Endodermal cell (in vitro differentiated cells): ENCODE measurements around the gene LARP1B. TPM values are rescaled to one million over a fixed set of nuclear protein-coding genes. Genes with fewer than 3 reads are reported as not detected.
"Not testable (repeated sequence)": the region's sequence is repeated elsewhere in the genome, so short reads cannot be mapped to it uniquely, and the experiment has no call there.

ENCODE experiments used
- DNase-seq: peaks from one replicate; pipeline ENCODE4 v3.0.0-alpha.2; 2017
- H3K27ac ChIP-seq: 2 replicates; pipeline ENCODE4 v1.5.1; 2013; ENCODE audit warnings: mild to moderate bottlenecking, low read depth, low read length, moderate library complexity
- H3K27me3 ChIP-seq: 2 replicates; pipeline ENCODE4 v1.6.1; 2013; ENCODE audit warnings: mild to moderate bottlenecking, low read length, moderate library complexity; ENCODE audit not compliant: insufficient read depth, control insufficient read depth, poor library complexity, severe bottlenecking
- H3K36me3 ChIP-seq: 2 replicates; pipeline ENCODE4 v1.7.0; 2013; ENCODE audit warnings: mild to moderate bottlenecking, low read length, moderate library complexity; ENCODE audit not compliant: control insufficient read depth, insufficient read depth
- H3K4me1 ChIP-seq: one replicate; pipeline ENCODE4 v1.7.0; 2013; ENCODE audit warnings: low read length; ENCODE audit not compliant: control insufficient read depth, insufficient read depth
- H3K4me3 ChIP-seq: 2 replicates; pipeline ENCODE4 v1.5.1; 2013; ENCODE audit warnings: mild to moderate bottlenecking, low read length, moderate library complexity
- H3K9ac ChIP-seq: 2 replicates; pipeline ENCODE4 v1.6.1; 2013; ENCODE audit warnings: mild to moderate bottlenecking, low read length, moderate library complexity; ENCODE audit not compliant: poor library complexity, severe bottlenecking; ENCODE audit errors: extremely low read depth
- H3K9me3 ChIP-seq: 2 replicates; pipeline ENCODE4 v1.6.1; 2013; ENCODE audit warnings: mild to moderate bottlenecking, low read length, moderate library complexity; ENCODE audit not compliant: control insufficient read depth
- H3K27ac Mint-ChIP-seq: 2 replicates; pipeline ENCODE4 v1.8.0; 2020; ENCODE audit warnings: mixed read lengths
- H3K27me3 Mint-ChIP-seq: 2 replicates; pipeline ENCODE4 v1.8.0; 2021; ENCODE audit warnings: mild to moderate bottlenecking, mixed read lengths; ENCODE audit not compliant: insufficient read depth
- H3K36me3 Mint-ChIP-seq: 2 replicates; pipeline ENCODE4 v1.8.0; 2020; ENCODE audit warnings: low read depth, mixed read lengths
- H3K4me1 Mint-ChIP-seq: 2 replicates; pipeline ENCODE4 v1.8.0; 2020; ENCODE audit warnings: mixed read lengths
- H3K4me3 Mint-ChIP-seq: 2 replicates; pipeline ENCODE4 v1.8.0; 2020; ENCODE audit warnings: mild to moderate bottlenecking, moderate library complexity, mixed read lengths
- H3K9me3 Mint-ChIP-seq: 2 replicates; pipeline ENCODE4 v1.8.0; 2020; ENCODE audit warnings: mild to moderate bottlenecking, mixed read lengths
- WGBS, 2 experiments: methylation state at CpG; one replicate each; pipeline versions ENCODE4 v1.1.5 to v1.1.7; 2013; ENCODE audit warnings: missing lambda C conversion rate in 2 of 2, mixed read lengths in 1 of 2; ENCODE audit not compliant: insufficient coverage in 1 of 2, insufficient read length in 1 of 2; 5-methylcytosine and 5-hydroxymethylcytosine counted together
- total RNA-seq, 2 donors: library from RNA; stranded (reverse); fragmentation: NEBNext Ultra II Directional in 1 of 2; extraction: Animal tissue kit (Norgen Biotek cat#: 25700) in 1 of 2; gene quantifications; 2 replicates in 1 of 2; 3 replicates in 1 of 2; pipeline ENCODE4 v1.2.1, GENCODE V29; 2021
- TF ChIP-seq, protein P1 (sequence below): fragments of 200-600 bp; sonication (generic); conservative IDR thresholded peaks from 2 replicates; pipeline ENCODE4 v1.5.0; 2021; ENCODE audit warnings: antibody characterized with exemption, mild to moderate bottlenecking

The LARP1B gene
- total RNA-seq, 2 donors from 2014 or later = 27.0 to 32.6 TPM

- DNase-seq = peak; percentile 82
- TF ChIP-seq, protein P1, sequence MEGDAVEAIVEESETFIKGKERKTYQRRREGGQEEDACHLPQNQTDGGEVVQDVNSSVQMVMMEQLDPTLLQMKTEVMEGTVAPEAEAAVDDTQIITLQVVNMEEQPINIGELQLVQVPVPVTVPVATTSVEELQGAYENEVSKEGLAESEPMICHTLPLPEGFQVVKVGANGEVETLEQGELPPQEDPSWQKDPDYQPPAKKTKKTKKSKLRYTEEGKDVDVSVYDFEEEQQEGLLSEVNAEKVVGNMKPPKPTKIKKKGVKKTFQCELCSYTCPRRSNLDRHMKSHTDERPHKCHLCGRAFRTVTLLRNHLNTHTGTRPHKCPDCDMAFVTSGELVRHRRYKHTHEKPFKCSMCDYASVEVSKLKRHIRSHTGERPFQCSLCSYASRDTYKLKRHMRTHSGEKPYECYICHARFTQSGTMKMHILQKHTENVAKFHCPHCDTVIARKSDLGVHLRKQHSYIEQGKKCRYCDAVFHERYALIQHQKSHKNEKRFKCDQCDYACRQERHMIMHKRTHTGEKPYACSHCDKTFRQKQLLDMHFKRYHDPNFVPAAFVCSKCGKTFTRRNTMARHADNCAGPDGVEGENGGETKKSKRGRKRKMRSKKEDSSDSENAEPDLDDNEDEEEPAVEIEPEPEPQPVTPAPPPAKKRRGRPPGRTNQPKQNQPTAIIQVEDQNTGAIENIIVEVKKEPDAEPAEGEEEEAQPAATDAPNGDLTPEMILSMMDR = peak; percentile 73
- no peaks in the 10 kb centered on the region for H3K27me3 Mint-ChIP-seq
Observed at GRCh38 chr4:128068918-128069317, 7.8 kb downstream of the LARP1B start.

DNA sequence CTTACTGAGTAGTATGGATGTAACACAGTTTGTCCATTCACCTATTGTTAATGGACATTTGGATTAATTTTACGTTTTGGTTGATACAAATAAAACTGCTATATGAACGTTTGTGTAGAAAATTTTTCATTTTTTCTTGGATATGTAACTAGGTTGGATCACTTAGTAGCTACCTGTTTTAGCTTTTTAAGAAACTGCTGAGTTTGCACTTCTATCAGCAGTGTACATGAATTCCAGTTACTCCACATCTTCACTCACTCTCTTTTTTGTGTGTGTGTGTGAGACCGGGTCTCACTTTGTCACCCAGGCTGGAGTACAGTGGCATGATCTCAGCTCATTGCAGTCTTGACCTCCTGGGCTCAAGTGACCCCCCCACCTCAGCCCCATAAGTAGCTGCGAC, 15.4 kb downstream of the LARP1B start:
- H3K27ac Mint-ChIP-seq = no peak overlapping the region
- no peaks in the 10 kb centered on the region for H3K4me1 Mint-ChIP-seq
- Histone ChIP-seq H3K27me3 (no peaks in the 10 kb centered on the region), H3K36me3 (peaks cover 65% of the 10 kb centered on the region), H3K4me1 (no peaks in the 10 kb centered on the region), H3K4me3 (no peak overlapping the region), H3K9ac (no peak overlapping the region), H3K27ac (no peak overlapping the region), H3K9me3 (peaks cover 5% of the 10 kb centered on the region)
- peaks cover 56% of the 10 kb centered on the region for H3K36me3 Mint-ChIP-seq
- WGBS, 2 experiments = 83 to 94% methylated on average over 2 to 4 of the region's 4 CpGs
- no peak overlapping the region for H3K4me3 Mint-ChIP-seq
- TF ChIP-seq, protein P1 = no peak
- no peaks in the 10 kb centered on the region for H3K9me3 Mint-ChIP-seq
- no peak for DNase-seq
- no peaks in the 10 kb centered on the region for H3K27me3 Mint-ChIP-seq

More at GRCh38 chr4:128068918-128069317, 7.8 kb downstream of the LARP1B start:
- H3K27ac Mint-ChIP-seq = no peak overlapping the region
- Histone ChIP-seq H3K9me3 (no peaks in the 10 kb centered on the region), H3K4me3 (no peak overlapping the region), H3K27me3 (no peaks in the 10 kb centered on the region), H3K36me3 (peaks cover 15% of the 10 kb centered on the region), H3K27ac (no peak overlapping the region), H3K9ac (no peak overlapping the region), H3K4me1 (no peaks in the 10 kb centered on the region)
- H3K36me3 Mint-ChIP-seq = peaks cover 6% of the 10 kb centered on the region
- H3K4me1 Mint-ChIP-seq = peaks cover 8% of the 10 kb centered on the region
- H3K4me3 Mint-ChIP-seq = no peak overlapping the region
- H3K9me3 Mint-ChIP-seq = no peaks in the 10 kb centered on the region
- WGBS, 2 experiments = 83% methylated on average over 3 of the region's 3 CpGs; no CpG with 5 or more reads in 1 of the 2 experiments

- H3K27ac Mint-ChIP-seq = not testable (repeated sequence)
- H3K36me3 ChIP-seq = peaks cover 74% of the 10 kb centered on the region
Observed at GRCh38 chr4:128095293-128095692, 34.2 kb downstream of the LARP1B start.

GRCh38 chr4:128107766-128108165, 46.7 kb downstream of the LARP1B start:
- WGBS, 2 experiments = 94% methylated on average over 3 of the region's 3 CpGs
- H3K36me3 Mint-ChIP-seq = peaks cover 51% of the 10 kb centered on the region
- H3K9ac ChIP-seq = no peak overlapping the region
- no peak overlapping the region for H3K27ac Mint-ChIP-seq
- no peaks in the 10 kb centered on the region for H3K27me3 Mint-ChIP-seq
- no peak overlapping the region for H3K4me3 ChIP-seq
- H3K27me3 ChIP-seq = no peaks in the 10 kb centered on the region
- H3K9me3 ChIP-seq = peaks cover 10% of the 10 kb centered on the region
- no peaks in the 10 kb centered on the region for H3K4me1 Mint-ChIP-seq
- TF ChIP-seq, protein P1 = no peak
- no peak for DNase-seq
- no peak overlapping the region for H3K4me3 Mint-ChIP-seq
- peaks cover 64% of the 10 kb centered on the region for H3K36me3 ChIP-seq
- no peak overlapping the region for H3K27ac ChIP-seq
- no peaks in the 10 kb centered on the region for H3K9me3 Mint-ChIP-seq
- H3K4me1 ChIP-seq = no peaks in the 10 kb centered on the region

More at GRCh38 chr4:128095293-128095692, 34.2 kb downstream of the LARP1B start:
- not testable (repeated sequence) for H3K27me3 Mint-ChIP-seq, H3K27me3 ChIP-seq, H3K27ac ChIP-seq, H3K9ac ChIP-seq, DNase-seq, H3K4me3 ChIP-seq, H3K4me3 Mint-ChIP-seq, H3K4me1 Mint-ChIP-seq, H3K9me3 ChIP-seq, H3K9me3 Mint-ChIP-seq, H3K4me1 ChIP-seq
- WGBS, 2 experiments = 96% methylated on average over 6 of the region's 6 CpGs; no CpG with 5 or more reads in 1 of the 2 experiments
- H3K36me3 Mint-ChIP-seq = peaks cover 77% of the 10 kb centered on the region
